ENCODE data around the gene TULP3.

The TULP3 gene

DNA sequence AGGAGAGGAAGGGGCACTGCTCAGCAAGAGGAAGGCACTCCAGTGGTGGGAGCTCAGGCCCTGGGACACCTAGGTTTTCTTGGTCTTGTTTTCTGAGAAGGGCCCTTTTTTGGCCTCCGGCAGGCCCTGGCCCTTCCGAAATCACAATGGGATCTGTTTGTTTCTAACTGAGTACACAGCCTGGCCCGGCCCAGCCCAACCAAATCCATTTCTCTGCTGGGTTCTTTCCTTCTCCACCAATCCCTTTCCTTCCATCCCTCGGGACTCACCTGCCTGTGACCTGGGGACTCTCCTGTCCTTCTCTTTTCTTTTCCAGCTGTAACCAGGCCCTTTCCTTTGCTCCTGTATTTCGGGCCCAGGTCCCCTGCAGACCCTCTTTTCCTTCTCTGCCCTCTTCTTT, 87.1 kb downstream of the TULP3 start:
- no peak for DNase-seq

DNA sequence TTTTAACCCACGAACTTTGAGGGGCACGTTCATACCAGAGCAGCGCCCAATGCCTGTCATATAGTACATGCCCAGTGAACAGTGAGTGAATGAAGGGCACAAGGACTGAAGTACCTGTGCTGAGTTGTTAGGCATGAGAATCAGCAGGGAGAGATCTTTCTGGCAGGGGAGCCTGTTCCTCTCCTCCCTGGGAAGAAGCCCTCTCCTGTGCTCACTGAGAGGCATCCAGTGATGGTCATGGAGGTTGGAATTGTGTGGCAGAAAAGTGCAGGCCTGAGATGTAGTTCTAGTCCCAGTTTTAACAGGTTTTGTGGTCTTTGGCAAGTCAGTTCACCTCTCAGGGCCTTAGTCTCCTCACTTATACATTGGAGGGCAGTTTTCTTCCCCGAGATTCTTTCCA, 89.1 kb downstream of the TULP3 start:
- DNase-seq, result no peak

GRCh38 chr12:2980630-2981029, 89.9 kb downstream of the TULP3 start:
- DNase-seq, result no peak

DNA sequence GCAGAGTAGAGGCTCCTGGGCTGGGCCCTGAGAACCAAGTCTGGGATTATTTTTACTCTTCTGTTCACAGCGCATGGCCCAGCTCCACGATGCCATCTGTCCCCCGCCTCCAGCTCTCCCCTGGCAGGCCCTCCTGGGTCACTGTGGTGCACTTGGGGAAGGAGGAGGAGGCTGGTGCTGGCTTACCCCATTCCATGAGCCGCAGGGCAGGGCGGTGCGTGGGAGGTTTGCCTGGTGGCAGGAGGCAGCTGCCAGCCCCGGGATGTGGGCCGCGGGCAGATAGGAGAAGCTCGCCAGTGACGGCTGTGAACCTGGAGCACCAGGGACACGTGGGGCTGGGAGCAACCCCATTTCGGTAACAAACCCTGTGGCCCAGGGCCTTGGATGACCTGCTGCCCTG, 91.7 kb downstream of the TULP3 start:
- DNase-seq, result no peak

DNA sequence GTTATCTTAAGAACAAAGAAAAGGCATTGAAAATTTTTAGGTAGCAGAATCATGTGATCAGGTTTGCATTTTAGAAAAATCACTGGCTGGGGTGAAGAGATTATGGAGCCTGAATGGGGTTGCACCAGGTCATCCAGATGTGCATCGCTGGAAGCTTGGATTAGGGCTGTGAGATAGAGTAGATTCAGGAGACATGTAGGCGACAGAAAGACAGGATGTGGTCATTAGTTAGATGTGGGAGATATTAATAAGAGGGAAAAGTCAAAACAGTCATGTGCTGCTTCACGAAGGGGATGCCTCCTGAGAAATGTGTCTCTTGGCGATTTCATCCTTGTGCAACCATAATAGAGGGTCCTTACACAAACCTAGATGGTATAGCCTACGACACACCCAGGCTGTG, 93.6 kb downstream of the TULP3 start:
- no peak for DNase-seq

- no peak for DNase-seq
Observed at GRCh38 chr12:2984698-2985097, 94.0 kb downstream of the TULP3 start.

DNA sequence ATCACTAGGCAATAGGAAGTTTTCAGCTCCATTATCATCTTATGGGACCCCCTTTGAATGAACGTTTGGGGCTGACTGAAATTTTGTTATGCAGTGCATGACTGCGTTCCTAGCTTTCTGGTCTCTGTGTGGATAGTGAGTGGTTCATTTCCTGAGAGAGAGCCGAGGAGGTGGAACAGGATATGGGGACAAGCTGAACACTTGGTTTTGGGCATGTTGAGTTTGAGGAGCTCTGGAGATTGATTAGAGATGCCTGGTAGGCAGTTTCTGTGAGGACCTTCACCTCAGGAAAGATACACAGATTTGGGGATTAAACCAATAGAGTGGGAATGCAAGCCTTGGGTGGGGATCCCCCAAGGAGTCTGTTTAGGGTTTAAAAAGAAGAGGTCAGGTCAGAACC, 96.2 kb downstream of the TULP3 start:
- no peak for DNase-seq

- DNase-seq, result no peak
Observed at GRCh38 chr12:2988494-2988893, 97.8 kb downstream of the TULP3 start.

Measured in NCI-H2081 treated with DMSO at 0.1 percent for 48 hours (cell line).